GM12801 (cell line): ENCODE measurements around the gene ACTN1.

Source experiments
- TF ChIP-seq, protein P1 (sequence below): IDR thresholded peaks from one replicate; pipeline ENCODE4 v1.5.1; 2011; ENCODE audit warnings: control low read depth; ENCODE audit not compliant: insufficient read length; ENCODE audit errors: extremely low read depth

Gene ACTN1

DNA sequence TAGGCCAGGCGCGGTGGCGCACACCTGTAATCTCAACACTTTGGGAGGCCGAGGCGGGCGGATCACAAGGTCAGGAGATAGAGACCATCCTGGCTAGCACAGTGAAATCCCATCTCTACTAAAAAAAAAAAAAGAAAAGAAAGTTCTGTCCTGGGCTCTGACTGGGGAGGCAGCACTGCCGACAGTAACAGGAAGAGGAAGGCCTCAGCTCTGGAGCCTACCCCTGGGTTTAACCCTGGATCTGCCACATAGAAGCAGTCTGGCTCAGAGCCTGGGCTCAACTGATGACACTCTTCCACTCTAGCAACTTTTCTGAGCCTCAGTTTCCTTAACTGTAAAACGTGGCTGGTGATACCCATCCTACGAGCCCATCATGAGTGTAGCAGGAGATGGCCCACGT is 60.5 kb downstream of the ACTN1 start:
- TF ChIP-seq, protein P1, sequence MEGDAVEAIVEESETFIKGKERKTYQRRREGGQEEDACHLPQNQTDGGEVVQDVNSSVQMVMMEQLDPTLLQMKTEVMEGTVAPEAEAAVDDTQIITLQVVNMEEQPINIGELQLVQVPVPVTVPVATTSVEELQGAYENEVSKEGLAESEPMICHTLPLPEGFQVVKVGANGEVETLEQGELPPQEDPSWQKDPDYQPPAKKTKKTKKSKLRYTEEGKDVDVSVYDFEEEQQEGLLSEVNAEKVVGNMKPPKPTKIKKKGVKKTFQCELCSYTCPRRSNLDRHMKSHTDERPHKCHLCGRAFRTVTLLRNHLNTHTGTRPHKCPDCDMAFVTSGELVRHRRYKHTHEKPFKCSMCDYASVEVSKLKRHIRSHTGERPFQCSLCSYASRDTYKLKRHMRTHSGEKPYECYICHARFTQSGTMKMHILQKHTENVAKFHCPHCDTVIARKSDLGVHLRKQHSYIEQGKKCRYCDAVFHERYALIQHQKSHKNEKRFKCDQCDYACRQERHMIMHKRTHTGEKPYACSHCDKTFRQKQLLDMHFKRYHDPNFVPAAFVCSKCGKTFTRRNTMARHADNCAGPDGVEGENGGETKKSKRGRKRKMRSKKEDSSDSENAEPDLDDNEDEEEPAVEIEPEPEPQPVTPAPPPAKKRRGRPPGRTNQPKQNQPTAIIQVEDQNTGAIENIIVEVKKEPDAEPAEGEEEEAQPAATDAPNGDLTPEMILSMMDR: no peak

DNA sequence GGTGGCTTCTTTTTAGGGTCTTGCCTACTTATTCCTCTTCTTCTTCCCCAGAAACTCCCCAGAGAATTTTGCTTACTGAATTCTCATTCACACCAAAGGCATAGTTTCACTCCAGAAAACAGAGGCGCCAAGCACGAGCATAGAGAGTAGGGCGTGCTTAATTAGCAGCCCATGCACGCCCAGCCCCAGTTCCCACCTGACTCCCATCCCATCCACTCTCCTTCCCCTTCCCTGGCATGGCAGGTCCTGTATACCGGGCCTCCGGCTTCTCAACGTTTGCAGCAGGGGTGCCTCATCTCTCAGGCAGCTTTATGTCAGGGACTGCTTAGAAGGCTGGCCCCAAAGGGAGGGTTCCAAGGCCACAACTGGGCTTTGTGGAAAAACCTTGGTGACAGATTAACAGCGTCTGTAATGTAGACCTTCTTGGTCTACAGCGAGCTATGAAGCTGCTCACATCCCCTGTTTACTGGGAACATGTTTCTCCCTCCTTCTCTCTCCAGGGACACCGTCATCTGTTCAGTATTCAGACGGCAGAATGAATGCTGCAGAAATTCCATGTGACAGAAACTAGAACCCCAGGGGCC is 62.7 kb downstream of the ACTN1 start:
- TF ChIP-seq, protein P1: no peak

DNA sequence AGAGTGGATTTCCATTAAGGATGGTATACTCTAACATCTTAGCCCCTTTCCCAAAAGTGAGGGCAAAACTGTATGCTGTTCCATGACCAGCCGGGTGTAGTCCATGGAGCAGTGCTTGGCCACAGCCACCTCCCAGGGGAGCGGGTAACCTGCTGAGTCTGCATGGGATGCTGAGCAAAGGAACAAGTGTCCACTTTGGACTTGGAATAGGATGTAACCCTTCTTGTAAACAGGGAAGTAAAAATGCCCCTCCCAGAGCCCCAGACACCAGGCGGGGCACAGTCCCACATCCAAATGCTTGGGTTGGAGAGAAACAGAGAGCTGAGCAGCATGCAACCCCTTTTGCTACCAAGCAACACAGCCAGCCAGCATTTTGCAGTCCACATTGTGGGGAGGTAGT is 65.6 kb downstream of the ACTN1 start:
- TF ChIP-seq, protein P1: no peak

DNA sequence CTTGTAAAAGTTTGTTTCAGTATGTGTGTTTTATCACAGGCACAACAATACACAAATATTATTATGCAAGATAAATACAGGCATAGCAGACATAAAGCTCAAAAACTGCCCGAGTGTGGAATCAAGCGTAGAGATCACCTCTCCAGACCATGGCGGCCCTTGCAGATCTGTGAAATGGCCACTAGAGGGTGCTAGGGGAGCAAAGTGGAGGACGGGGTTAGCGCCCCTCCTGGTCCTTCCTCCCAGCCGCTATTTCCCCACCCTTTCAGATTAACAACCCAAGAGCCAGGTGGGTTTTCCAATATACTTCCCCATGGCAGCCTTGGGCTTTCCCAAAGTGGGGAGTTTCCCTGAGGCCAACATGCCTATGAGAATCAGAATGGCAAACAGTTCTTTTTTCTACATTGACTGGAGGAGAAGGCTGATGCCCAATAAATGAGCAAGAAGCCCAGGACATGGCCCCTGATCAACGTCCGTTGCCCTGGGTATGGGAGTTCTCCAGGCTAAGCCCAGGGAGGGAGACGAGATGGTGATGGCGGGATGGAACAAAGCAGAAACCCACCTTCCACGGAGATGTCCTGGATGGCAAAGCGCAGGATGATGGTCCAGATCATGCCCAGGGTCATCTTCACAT is 67.4 kb downstream of the ACTN1 start:
- TF ChIP-seq, protein P1: peak; percentile 85

DNA sequence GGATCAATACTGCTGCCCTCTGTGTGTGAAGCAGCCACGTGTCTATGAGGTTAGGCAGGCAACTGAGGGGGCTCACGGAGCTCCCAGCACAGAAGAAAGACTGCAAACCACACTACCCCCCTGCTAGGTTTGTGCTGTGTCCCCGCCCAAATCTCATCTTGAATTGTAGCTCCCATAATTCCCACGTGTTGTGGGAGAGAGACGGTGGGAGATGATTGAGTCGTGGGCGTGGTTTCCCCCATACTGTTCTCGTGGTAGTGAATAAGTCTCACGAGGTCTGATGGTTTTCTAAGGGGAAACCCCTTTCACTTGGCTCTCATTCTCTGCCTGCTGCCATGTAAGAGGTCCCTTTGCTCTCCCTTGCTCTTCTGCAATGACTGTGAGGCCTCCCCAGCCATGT is 68.6 kb downstream of the ACTN1 start:
- TF ChIP-seq, protein P1: no peak

DNA sequence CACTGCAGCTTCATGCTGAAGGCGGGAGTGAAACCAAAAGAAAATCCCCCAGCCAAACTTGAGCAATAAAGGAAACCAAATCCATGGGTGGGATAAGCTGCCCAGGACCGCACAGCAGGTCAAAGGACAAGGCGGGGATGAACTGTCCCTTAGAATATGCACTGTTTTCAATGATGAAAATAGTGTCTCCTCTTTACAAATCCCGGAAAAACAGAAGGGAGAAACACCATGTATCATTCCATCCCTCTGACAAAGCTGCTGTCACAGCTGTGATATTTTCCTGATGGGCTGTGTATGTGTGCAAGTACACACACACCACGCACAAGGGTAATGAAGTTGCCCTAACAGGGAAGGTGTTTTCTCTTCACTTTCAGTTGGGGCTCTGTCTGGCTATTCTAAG is 70.3 kb downstream of the ACTN1 start:
- TF ChIP-seq, protein P1: no peak

DNA sequence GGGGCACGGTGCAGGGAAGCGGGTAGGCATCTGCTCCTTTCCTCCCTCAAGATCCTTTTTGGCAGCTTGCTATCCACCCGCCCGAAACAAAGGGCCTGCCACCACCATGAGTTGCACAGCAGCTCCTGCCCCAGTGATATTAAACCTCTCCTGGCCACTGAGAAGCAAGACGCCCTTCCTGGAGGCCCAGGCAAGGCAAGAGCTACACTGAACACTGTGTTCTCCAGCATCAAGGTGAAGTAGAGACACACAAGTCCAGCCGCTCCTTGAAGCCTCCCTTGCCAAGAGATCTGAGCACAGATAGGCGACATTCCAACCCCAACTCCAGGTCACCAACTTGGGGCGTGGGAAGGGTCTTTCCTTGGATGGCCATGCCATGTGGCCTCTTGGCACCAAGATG is 70.9 kb downstream of the ACTN1 start:
- TF ChIP-seq, protein P1: no peak
